Adipose tissue (tissue), 3 donors: Measurements from ENCODE around the gene XYLT1. TPM values are rescaled to one million over a fixed set of nuclear protein-coding genes. Genes with fewer than 3 reads are reported as not detected.

Experiments
- H3K27ac ChIP-seq: one replicate; pipeline ENCODE4 v1.5.1; 2013; ENCODE audit warnings: low read depth, low read length
- WGBS, 3 donors: extraction: QIAGEN DNeasy Blood & Tissue Kit; methylation state at CpG; one replicate each; pipeline ENCODE4 v1.1.7; 2013; 5-methylcytosine and 5-hydroxymethylcytosine counted together
- polyA plus RNA-seq, 3 donors: library from polyadenylated mRNA; stranded (reverse); fragments of 200-250 nt; gene quantifications; one replicate each; pipeline ENCODE4 v1.2.3, GENCODE V29; 2013
- donor health status: healthy with polysubstance abuse.
- donor health status: Bipolar disorder and iron deficiency.
- donor health status: healthy.

The XYLT1 gene
- polyA plus RNA-seq, 3 donors: 2.4 to 10.1 (median 5.7) TPM

- no peak overlapping the region for H3K27ac ChIP-seq
Measured at GRCh38 chr16:17467923-17468540, 2.7 kb downstream of the XYLT1 start.

GRCh38 chr16:17466876-17467275, 3.9 kb downstream of the XYLT1 start:
- 73 to 93% (median 87%) methylated on average over 8 of the region's 8 CpGs for WGBS, 3 donors
- H3K27ac ChIP-seq: no peak overlapping the region

More at GRCh38 chr16:17467923-17468540, 2.7 kb downstream of the XYLT1 start:
- WGBS, 3 donors: 20 to 30% (median 21%) methylated on average over 6 of the region's 6 CpGs

GRCh38 chr16:17465460-17465859, 5.3 kb downstream of the XYLT1 start:
- H3K27ac ChIP-seq: no peak overlapping the region

GRCh38 chr16:17463335-17463734, 7.4 kb downstream of the XYLT1 start:
- no peak overlapping the region for H3K27ac ChIP-seq
- 84 to 91% (median 87%) methylated on average over 2 of the region's 2 CpGs for WGBS, 3 donors

More at GRCh38 chr16:17465460-17465859, 5.3 kb downstream of the XYLT1 start:
- WGBS, 3 donors: 67 to 86% (median 69%) methylated on average over 6 of the region's 6 CpGs

GRCh38 chr16:17461951-17462729, 8.6 kb downstream of the XYLT1 start:
- 52 to 91% (median 71%) methylated on average over 13 of the region's 13 CpGs for WGBS, 3 donors
- no peak overlapping the region for H3K27ac ChIP-seq

- no peak overlapping the region for H3K27ac ChIP-seq
- 66 to 77% (median 70%) methylated on average over 3 of the region's 3 CpGs for WGBS, 3 donors
Measured at GRCh38 chr16:17460890-17461289, 9.9 kb downstream of the XYLT1 start.

GRCh38 chr16:17459903-17460521, 10.7 kb downstream of the XYLT1 start:
- no peak overlapping the region for H3K27ac ChIP-seq
- 35 to 53% (median 46%) methylated on average over 12 of the region's 12 CpGs for WGBS, 3 donors

GRCh38 chr16:17457997-17458396, 12.8 kb downstream of the XYLT1 start:
- WGBS, 3 donors: 71 to 88% (median 85%) methylated on average over 8 of the region's 8 CpGs
- H3K27ac ChIP-seq: no peak overlapping the region

GRCh38 chr16:17457513-17457912, 13.2 kb downstream of the XYLT1 start:
- H3K27ac ChIP-seq: no peak overlapping the region
- WGBS, 3 donors: 67 to 77% (median 74%) methylated on average over 3 of the region's 3 CpGs

GRCh38 chr16:17454162-17454730, 16.5 kb downstream of the XYLT1 start:
- H3K27ac ChIP-seq: no peak overlapping the region
- WGBS, 3 donors: 84 to 86% (median 85%) methylated on average over 4 of the region's 4 CpGs

- no peak overlapping the region for H3K27ac ChIP-seq
- 55 to 70% (median 61%) methylated on average over 8 of the region's 8 CpGs for WGBS, 3 donors
Measured at GRCh38 chr16:17453364-17454038, 17.3 kb downstream of the XYLT1 start.

GRCh38 chr16:17452922-17453321, 17.8 kb downstream of the XYLT1 start:
- H3K27ac ChIP-seq: no peak overlapping the region
- WGBS, 3 donors: 75 to 90% (median 84%) methylated on average over 2 of the region's 2 CpGs

- WGBS, 3 donors: 63 to 94% (median 64%) methylated on average over 3 of the region's 3 CpGs
Measured at GRCh38 chr16:17451843-17452242, 18.9 kb downstream of the XYLT1 start.

GRCh38 chr16:17450291-17450690, 20.5 kb downstream of the XYLT1 start:
- WGBS, 3 donors: 75 to 94% (median 83%) methylated on average over 5 to 7 of the region's 7 CpGs
- no peak overlapping the region for H3K27ac ChIP-seq

More at GRCh38 chr16:17451843-17452242, 18.9 kb downstream of the XYLT1 start:
- H3K27ac ChIP-seq: no peak overlapping the region

GRCh38 chr16:17448640-17449638, 21.8 kb downstream of the XYLT1 start:
- no peak overlapping the region for H3K27ac ChIP-seq
- WGBS, 3 donors: 36 to 53% (median 38%) methylated on average over 15 of the region's 15 CpGs

GRCh38 chr16:17447101-17447569, 23.6 kb downstream of the XYLT1 start:
- 55 to 67% (median 61%) methylated on average over 5 of the region's 5 CpGs for WGBS, 3 donors
- no peak overlapping the region for H3K27ac ChIP-seq

- H3K27ac ChIP-seq: no peak overlapping the region
- WGBS, 3 donors: 26 to 69% (median 53%) methylated on average over 10 of the region's 10 CpGs
Measured at GRCh38 chr16:17446661-17447060, 24.1 kb downstream of the XYLT1 start.
